ENCODE data around the gene ZNF614. TPM values are rescaled to one million over a fixed set of nuclear protein-coding genes. Genes with fewer than 3 reads are reported as not detected.
"Not testable (repeated sequence)": the region's sequence is repeated elsewhere in the genome, so short reads cannot be mapped to it uniquely, and the experiment has no call there.

ZNF614 gene
- total RNA-seq, 1 donor from 2014 or later, result 5.5 TPM

DNA sequence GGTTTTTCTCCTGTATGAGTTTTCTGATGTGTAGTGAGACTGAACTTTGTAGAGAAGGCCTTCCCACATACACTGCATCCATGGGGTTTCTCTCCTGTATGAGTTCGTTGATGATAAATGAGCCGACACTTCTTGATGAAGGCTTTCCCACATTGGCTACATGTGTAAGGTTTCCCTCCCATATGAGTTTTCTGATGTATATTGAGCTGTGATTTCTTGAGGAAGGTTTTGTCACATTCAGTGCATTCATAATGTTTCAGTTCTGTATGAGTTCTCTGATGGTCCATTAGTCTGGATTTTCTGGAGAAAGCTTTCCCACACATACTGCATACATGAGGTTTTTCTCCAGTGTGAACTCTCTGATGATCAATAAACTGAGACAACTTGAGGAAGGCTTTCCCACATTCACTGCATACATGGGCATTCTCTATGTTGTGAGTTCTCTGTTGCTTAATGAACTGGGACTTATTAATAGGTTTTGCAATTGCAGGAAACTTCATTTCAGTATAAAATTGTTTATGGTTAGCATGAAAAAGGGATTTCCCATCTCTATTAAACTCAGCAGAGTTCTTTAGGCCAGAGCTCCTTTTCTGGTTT is 34.0 kb downstream of the ZNF614 start:
- Histone ChIP-seq H3K9me3 (replicated peaks) (peaks cover 100% of the 10 kb centered on the region), H3K27me3 (ENCODE audit: low read depth) (no peaks in the 10 kb centered on the region), H3K4me1 (no peaks in the 10 kb centered on the region), H3K36me3 (peaks cover 92% of the 10 kb centered on the region), H3K4me3 (no peak overlapping the region), H3K27ac (replicated peaks) (no peak overlapping the region)
- no peak for DNase-seq
- TF ChIP-seq, protein P1, sequence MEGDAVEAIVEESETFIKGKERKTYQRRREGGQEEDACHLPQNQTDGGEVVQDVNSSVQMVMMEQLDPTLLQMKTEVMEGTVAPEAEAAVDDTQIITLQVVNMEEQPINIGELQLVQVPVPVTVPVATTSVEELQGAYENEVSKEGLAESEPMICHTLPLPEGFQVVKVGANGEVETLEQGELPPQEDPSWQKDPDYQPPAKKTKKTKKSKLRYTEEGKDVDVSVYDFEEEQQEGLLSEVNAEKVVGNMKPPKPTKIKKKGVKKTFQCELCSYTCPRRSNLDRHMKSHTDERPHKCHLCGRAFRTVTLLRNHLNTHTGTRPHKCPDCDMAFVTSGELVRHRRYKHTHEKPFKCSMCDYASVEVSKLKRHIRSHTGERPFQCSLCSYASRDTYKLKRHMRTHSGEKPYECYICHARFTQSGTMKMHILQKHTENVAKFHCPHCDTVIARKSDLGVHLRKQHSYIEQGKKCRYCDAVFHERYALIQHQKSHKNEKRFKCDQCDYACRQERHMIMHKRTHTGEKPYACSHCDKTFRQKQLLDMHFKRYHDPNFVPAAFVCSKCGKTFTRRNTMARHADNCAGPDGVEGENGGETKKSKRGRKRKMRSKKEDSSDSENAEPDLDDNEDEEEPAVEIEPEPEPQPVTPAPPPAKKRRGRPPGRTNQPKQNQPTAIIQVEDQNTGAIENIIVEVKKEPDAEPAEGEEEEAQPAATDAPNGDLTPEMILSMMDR (IDR thresholded peaks at IDR 0.05; ENCODE audit: borderline replicate concordance), result no peak
- intact Hi-C loops (cut with micrococcal nuclease), result no loop called here

DNA sequence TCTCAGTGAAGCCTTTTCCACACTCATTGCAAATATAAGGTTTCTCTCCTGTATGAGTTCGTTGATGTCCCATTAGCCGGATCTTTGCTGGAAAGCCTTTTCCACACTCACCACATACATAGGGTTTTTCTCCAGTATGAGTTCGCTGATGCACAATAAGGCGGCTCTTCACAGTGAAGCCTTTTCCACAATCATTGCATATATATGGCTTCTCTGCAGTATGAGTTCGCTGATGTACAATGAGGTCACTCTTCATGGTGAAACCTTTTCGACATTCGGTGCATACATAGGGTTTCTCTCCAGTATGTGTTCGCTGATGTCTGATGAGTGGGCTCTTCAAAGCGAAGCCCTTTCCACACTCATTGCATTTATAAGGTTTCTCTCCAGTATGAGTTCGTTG is 34.8 kb downstream of the ZNF614 start:
- Histone ChIP-seq H3K27me3 (ENCODE audit: low read depth) (no peaks in the 10 kb centered on the region), H3K36me3 (peaks cover 85% of the 10 kb centered on the region), H3K4me1 (no peaks in the 10 kb centered on the region), H3K4me3 (no peak overlapping the region), H3K27ac (replicated peaks) (no peak overlapping the region), H3K9me3 (replicated peaks) (peaks cover 100% of the 10 kb centered on the region)
- TF ChIP-seq, protein P1 (IDR thresholded peaks at IDR 0.05; ENCODE audit: borderline replicate concordance), result no peak
- no peak for DNase-seq
- intact Hi-C loops (cut with micrococcal nuclease), result no loop called here

DNA sequence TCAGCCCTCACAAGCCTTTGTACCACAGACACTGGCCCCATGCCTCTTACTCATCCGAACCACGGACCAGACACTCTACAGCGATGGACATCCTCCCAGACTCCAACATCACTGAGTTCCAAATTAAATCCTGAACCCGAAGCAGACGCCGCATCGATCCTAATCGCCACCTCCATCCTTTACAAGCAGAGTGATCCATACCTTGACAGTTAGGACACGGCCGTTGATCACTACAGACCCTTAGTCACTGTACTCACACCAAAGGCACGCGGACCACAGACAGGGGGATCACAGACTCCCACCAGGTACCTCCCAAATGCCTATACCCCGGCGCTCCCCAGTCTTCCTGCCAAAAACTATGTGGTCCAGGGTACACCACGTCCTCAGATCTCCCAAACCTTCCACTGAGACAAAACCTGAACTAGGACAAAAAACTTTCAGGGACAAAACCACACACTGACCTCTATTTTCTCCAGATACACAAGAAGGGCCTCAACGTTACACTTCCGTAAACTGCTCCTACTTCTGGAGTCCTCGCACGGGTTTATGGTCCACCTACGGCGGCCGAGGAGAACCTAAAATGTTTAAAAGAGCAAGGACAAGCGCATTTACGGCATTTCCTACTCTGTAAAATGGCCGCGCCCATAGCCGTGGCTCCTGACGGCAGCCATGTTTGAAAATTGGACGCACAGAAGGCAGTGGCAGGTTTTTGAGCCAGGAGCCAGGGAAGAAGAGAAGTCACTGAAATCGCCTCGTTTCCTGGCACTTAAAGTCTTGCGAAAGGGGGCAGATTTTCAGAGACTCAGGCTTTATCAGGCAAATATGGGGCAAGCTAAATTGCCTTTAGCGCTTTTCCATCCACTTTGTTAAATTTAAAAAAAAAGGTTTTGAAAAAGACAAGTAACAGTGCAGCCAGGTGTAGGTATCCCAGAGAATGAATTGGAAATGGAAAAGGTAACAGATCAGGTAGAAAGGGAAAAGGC is 41.6 kb downstream of the ZNF614 start, which contains the start of gene ZNF350:
TSS of gene ZNF350 (minus strand) at position 532 of the 983 bp plus-strand sequence. CDS start 12,480 bp downstream, outside the sequence.
- TF ChIP-seq, protein P1 (IDR thresholded peaks at IDR 0.05; ENCODE audit: borderline replicate concordance), result no peak
- Histone ChIP-seq H3K27ac (replicated peaks) (peak within 1 kb of the TSS; percentile 82), H3K36me3 (peaks cover 27% of the 10 kb centered on the region), H3K4me1 (peaks cover 39% of the 10 kb centered on the region), H3K9me3 (replicated peaks) (peaks cover 79% of the 10 kb centered on the region), H3K27me3 (ENCODE audit: low read depth) (no peaks in the 10 kb centered on the region), H3K4me3 (peak within 1 kb of the TSS; percentile 96)
- peak; percentile 90 for DNase-seq
- intact Hi-C loops (cut with micrococcal nuclease), result no loop called here

DNA sequence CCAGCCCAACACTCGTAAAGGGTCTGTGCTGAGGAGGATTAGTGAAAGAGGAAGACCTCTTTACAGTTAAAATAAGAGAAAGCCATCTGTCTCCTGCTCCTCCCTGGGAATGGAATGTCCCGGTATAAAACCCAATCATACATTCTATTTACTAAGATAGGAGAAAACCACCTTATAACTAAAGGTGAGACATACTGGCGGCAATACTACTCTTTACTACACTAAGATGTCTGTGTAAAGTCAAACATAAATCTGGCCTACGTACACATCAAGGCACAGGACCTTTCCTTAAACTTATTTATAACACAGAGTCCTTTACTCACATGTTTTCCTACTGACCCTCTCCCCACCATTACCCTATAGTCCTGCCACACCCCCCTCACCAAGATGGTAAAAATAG is 44.8 kb downstream of the ZNF614 start:
- Histone ChIP-seq H3K36me3 (peaks cover 43% of the 10 kb centered on the region), H3K27me3 (ENCODE audit: low read depth) (no peaks in the 10 kb centered on the region), H3K4me3 (no peak overlapping the region), H3K9me3 (replicated peaks) (peaks cover 78% of the 10 kb centered on the region), H3K27ac (replicated peaks) (peak overlapping the region; percentile 28), H3K4me1 (peaks cover 39% of the 10 kb centered on the region)
- TF ChIP-seq, protein P1 (IDR thresholded peaks at IDR 0.05; ENCODE audit: borderline replicate concordance), result no peak
- intact Hi-C loops (cut with micrococcal nuclease), result no loop called here
- no peak for DNase-seq

DNA sequence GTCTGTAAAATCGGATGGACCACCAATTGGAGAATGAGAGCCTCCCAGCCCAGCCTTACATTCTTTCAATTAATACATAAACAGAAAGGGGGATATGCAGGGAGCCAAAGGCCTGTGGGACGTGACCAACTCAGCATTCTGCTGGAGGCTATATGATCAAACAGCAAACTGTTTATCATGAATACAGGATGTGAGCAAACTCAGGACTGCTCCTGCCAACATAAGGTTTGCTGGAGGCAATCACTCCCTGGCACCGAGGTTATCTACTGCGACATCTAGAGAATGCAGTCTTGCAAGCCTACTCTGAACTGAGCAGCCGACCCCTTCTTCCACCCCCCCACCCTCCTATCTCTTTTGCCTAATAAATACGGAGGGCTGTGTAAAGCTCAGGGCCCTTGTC is 47.3 kb downstream of the ZNF614 start:
- peaks cover 67% of the 10 kb centered on the region for H3K36me3 ChIP-seq
- intact Hi-C loops (cut with micrococcal nuclease); H3K27me3 ChIP-seq (ENCODE audit: low read depth); DNase-seq; H3K27ac ChIP-seq (replicated peaks); H3K4me3 ChIP-seq: not testable (repeated sequence)
- H3K4me1 ChIP-seq, result peaks cover 40% of the 10 kb centered on the region
- H3K9me3 ChIP-seq (replicated peaks), result peaks cover 90% of the 10 kb centered on the region

Measured in left ventricle myocardium inferior (tissue), 1 donor.